OCI-LY1 (cell line): ENCODE results near the gene MKNK1.

Experiments
- H2AFZ ChIP-seq: fragments of 200-600 bp; sonication (generic), shearing (Covaris generic); 2 replicates; pipeline ENCODE4 v1.6.0; 2014; ENCODE audit warnings: antibody characterized with exemption, mild to moderate bottlenecking, low read length
- H3F3A ChIP-seq: fragments of 200-600 bp; sonication (generic), shearing (Covaris generic); 2 replicates; pipeline ENCODE4 v1.6.0; 2014; ENCODE audit warnings: mild to moderate bottlenecking, antibody characterized with exemption, low read length, moderate library complexity; ENCODE audit not compliant: insufficient read depth
- H3K27ac ChIP-seq: fragments of 200-600 bp; sonication (generic); 2 replicates; pipeline ENCODE4 v1.5.1; 2014; ENCODE audit warnings: low read length, mixed run types, mild to moderate bottlenecking, low read depth; ENCODE audit not compliant: poor library complexity, severe bottlenecking
- H3K27me3 ChIP-seq: fragments of 200-600 bp; sonication (generic); 2 replicates; pipeline ENCODE4 v1.6.0; 2014; ENCODE audit warnings: antibody characterized with exemption, mild to moderate bottlenecking, low read length, moderate library complexity; ENCODE audit not compliant: insufficient read depth
- H3K36me3 ChIP-seq: fragments of 200-600 bp; sonication (generic); 2 replicates; pipeline ENCODE4 v1.6.1; 2014; ENCODE audit warnings: mild to moderate bottlenecking, antibody characterized with exemption, low read length, moderate library complexity, mixed read lengths; ENCODE audit not compliant: insufficient read depth
- H3K4me1 ChIP-seq: fragments of 200-600 bp; sonication (generic); 2 replicates; pipeline ENCODE4 v1.5.1; 2014; ENCODE audit warnings: mild to moderate bottlenecking, low read length, moderate library complexity; ENCODE audit not compliant: insufficient read depth, severe bottlenecking
- H3K4me2 ChIP-seq: fragments of 200-600 bp; sonication (generic), shearing (Covaris generic); 2 replicates; pipeline ENCODE4 v1.6.1; 2014; ENCODE audit warnings: low read length
- H3K4me3 ChIP-seq: fragments of 200-600 bp; sonication (generic); 2 replicates; pipeline ENCODE4 v1.5.1; 2014; ENCODE audit warnings: low read length, low read depth, mild to moderate bottlenecking, mixed read lengths; ENCODE audit not compliant: poor library complexity, severe bottlenecking
- H3K79me2 ChIP-seq: fragments of 200-600 bp; shearing (Covaris generic); 2 replicates; pipeline ENCODE4 v1.6.1; 2016; ENCODE audit warnings: mixed run types, low read length, mixed read lengths; ENCODE audit not compliant: insufficient read depth
- H3K9ac ChIP-seq: fragments of 200-600 bp; sonication (generic), shearing (Covaris generic); 2 replicates; pipeline ENCODE4 v1.6.1; 2014; ENCODE audit warnings: mild to moderate bottlenecking, low read length, mixed read lengths
- H3K9me2 ChIP-seq: fragments of 200-600 bp; sonication (generic), shearing (Covaris generic); 2 replicates; pipeline ENCODE4 v1.6.1; 2014; ENCODE audit warnings: low read depth, mild to moderate bottlenecking, low read length, mixed read lengths
- H3K9me3 ChIP-seq: fragments of 200-600 bp; shearing (Covaris generic); 2 replicates; pipeline ENCODE4 v1.6.1; 2014; ENCODE audit warnings: low read length, mixed read lengths
- H4K20me1 ChIP-seq: fragments of 200-600 bp; sonication (generic), shearing (Covaris generic); 2 replicates; pipeline ENCODE4 v1.6.0; 2016; ENCODE audit warnings: mild to moderate bottlenecking, low read length; ENCODE audit not compliant: insufficient read depth
- EZH2 ChIP-seq: fragments of 200-600 bp; sonication (generic), shearing (Covaris generic); IDR thresholded peaks from 2 replicates; pipeline ENCODE4 v1.8.0; 2017; ENCODE audit warnings: borderline replicate concordance, mixed run types, mild to moderate bottlenecking, antibody characterized with exemption, low read length, moderate library complexity, mixed read lengths
- TF ChIP-seq, protein P1 (sequence below): fragments of 200-600 bp; sonication (generic), shearing (Covaris generic); IDR thresholded peaks from 2 replicates; pipeline ENCODE4 v1.5.1; 2017; ENCODE audit warnings: mild to moderate bottlenecking, antibody characterized with exemption, low read length, moderate library complexity, mixed read lengths

Gene MKNK1

DNA sequence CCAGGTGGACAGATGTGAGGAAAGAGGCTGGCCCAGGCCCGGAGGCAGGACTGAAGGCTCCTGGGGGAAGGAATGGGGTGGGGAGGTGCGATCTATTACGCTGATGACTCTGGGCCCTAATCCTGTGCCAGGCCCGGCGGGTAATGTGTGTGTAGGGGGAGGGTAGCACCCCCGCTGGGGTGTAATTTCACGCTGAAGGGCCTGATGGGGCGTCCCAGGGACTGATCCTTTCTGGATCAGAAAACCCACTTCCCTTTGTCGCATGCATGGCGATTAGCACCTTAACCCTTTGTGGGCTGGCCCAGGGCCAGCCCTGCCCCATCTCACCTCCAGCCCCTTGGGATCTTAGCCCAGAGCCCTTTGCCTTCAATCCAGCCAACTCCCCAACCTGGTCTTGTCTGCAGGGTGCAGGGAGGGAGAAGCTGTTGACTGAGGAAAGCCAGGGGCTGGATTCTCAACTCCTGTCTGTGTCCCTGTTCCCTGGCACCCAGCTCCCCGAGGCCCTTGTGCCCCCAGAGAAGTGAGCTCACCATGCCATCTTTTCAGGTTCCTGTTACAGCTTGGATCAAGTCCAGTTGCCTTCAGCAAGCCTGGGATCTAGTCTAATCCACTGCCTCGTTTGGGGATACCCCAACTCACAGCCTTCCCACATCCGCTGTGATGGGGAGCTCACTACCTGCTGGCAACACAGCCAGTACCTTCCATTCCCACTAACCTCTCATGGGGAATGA, 78.7 kb downstream of the MKNK1 start:
- Histone ChIP-seq H3K9me3 (no peaks in the 10 kb centered on the region), H3K4me3 (no peak overlapping the region), H4K20me1 (no peaks in the 10 kb centered on the region), H3K79me2 (no peaks in the 10 kb centered on the region), H3K4me2 (no peak overlapping the region), H3K27me3 (no peaks in the 10 kb centered on the region; the same call in 1 of the 2 replicates), H3K9me2 (no peaks in the 10 kb centered on the region), H3K9ac (no peak overlapping the region), H3K4me1 (no peaks in the 10 kb centered on the region), H3K36me3 (no peaks in the 10 kb centered on the region), H3K27ac (no peak overlapping the region), H2AFZ (no peak overlapping the region), H3F3A (no peaks in the 10 kb centered on the region)
- no peak for TF ChIP-seq EZH2
- TF ChIP-seq, protein P1, sequence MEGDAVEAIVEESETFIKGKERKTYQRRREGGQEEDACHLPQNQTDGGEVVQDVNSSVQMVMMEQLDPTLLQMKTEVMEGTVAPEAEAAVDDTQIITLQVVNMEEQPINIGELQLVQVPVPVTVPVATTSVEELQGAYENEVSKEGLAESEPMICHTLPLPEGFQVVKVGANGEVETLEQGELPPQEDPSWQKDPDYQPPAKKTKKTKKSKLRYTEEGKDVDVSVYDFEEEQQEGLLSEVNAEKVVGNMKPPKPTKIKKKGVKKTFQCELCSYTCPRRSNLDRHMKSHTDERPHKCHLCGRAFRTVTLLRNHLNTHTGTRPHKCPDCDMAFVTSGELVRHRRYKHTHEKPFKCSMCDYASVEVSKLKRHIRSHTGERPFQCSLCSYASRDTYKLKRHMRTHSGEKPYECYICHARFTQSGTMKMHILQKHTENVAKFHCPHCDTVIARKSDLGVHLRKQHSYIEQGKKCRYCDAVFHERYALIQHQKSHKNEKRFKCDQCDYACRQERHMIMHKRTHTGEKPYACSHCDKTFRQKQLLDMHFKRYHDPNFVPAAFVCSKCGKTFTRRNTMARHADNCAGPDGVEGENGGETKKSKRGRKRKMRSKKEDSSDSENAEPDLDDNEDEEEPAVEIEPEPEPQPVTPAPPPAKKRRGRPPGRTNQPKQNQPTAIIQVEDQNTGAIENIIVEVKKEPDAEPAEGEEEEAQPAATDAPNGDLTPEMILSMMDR = no peak

DNA sequence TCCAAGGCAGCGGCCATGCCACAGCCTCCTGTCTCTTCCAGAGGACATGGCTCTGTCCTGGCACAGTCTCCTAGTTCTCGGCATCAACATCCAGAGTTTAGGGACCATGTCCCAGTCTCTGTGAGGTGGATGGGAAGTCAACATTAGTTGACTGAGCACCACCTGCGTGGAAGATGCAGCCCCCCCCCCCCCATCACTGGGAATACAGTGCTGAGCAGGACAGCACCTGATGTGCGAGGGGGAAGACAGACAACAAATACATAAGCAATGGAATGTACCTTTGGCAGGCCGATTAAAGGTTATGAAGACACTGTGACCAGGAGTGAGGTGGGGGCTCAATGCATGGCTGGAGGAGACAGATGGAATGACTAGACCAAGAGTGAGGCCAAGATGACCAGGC, 79.2 kb downstream of the MKNK1 start:
- H3K9me2 ChIP-seq = no peaks in the 10 kb centered on the region
- no peaks in the 10 kb centered on the region; the same call in 1 of the 2 replicates for H3K27me3 ChIP-seq
- H2AFZ ChIP-seq = no peak overlapping the region
- H3K4me2 ChIP-seq = no peak overlapping the region
- H3K4me3 ChIP-seq = no peak overlapping the region
- TF ChIP-seq, protein P1 = no peak
- TF ChIP-seq EZH2 = no peak
- no peaks in the 10 kb centered on the region for H4K20me1 ChIP-seq
- no peaks in the 10 kb centered on the region for H3K9me3 ChIP-seq
- H3K4me1 ChIP-seq = no peaks in the 10 kb centered on the region
- no peak overlapping the region for H3K9ac ChIP-seq
- H3K36me3 ChIP-seq = no peaks in the 10 kb centered on the region
- H3K79me2 ChIP-seq = no peaks in the 10 kb centered on the region
- H3K27ac ChIP-seq = no peak overlapping the region
- no peaks in the 10 kb centered on the region for H3F3A ChIP-seq

DNA sequence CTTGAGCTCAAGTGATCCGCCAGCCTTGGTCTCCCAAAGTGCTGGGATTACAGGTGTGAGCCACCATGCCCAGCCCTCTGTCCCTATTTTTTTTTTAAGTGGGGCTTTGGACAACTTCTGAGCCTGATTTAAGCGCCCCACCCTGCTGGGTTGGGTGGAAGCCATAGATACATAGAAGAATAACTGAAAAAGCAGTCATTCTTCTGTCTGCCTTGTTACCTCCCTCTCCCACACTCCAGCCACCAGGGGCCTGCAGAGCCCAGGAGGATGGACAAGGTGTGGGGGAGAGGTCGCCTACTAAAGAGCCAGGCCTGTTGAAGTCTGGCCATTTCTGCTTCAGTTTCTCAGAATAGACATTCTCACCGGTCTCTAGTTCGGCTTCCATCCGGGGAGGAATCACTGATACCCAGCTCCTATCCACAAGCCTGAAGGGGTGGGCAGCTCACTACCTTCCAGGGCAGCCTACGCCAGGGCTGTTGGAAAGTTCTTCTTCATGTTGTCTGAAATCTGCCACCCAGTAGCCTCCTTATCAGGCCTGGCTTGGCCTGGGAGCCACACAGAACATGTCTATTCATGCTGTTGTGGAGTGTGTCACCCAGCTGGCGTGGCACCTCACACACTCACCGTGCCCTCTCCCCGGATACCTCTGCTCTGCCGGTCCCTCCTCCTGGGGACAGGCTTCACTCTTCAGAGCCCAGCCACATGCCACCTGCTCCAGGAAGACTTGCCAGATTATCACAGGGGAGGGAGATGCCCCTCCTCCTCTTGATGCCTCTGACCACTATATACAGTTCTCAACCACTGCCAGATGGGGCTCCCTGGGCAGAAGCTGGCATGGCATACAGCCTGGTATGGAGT, 80.3 kb downstream of the MKNK1 start:
- Histone ChIP-seq H3K79me2 (no peaks in the 10 kb centered on the region), H4K20me1 (no peaks in the 10 kb centered on the region), H2AFZ (no peak overlapping the region), H3F3A (no peaks in the 10 kb centered on the region), H3K9me3 (no peaks in the 10 kb centered on the region), H3K36me3 (no peaks in the 10 kb centered on the region), H3K27ac (no peak overlapping the region), H3K27me3 (no peaks in the 10 kb centered on the region; the same call in 1 of the 2 replicates), H3K9ac (no peak overlapping the region), H3K4me1 (no peaks in the 10 kb centered on the region), H3K4me2 (no peak overlapping the region), H3K9me2 (no peaks in the 10 kb centered on the region), H3K4me3 (no peak overlapping the region)
- TF ChIP-seq, protein P1 = no peak
- TF ChIP-seq EZH2 = no peak
